Neural progenitor cell (in vitro differentiated cells): ENCODE data around the gene FILIP1.

Experiments used
- EZH2 ChIP-seq: fragments of 200-600 bp; sonication (generic); IDR thresholded peaks from 2 replicates; pipeline ENCODE4 v1.6.1; 2017; ENCODE audit warnings: antibody characterized with exemption, mild to moderate bottlenecking, moderate library complexity
- EZH2phosphoT487 ChIP-seq: fragments of 200-600 bp; sonication (generic); IDR thresholded peaks from 2 replicates; pipeline ENCODE4 v1.6.1; 2017; ENCODE audit warnings: antibody characterized with exemption

- TF ChIP-seq EZH2phosphoT487 (no peak), EZH2 (no peak)
Observed at GRCh38 chr6:75263401-75263750, 230.2 kb downstream of the FILIP1 start.
